ENCODE data around the gene CRYBA1. TPM values are rescaled to one million over a fixed set of nuclear protein-coding genes. Genes with fewer than 3 reads are reported as not detected.

CRYBA1 gene
- total RNA-seq, 1 donor from 2014 or later, result 0.84 TPM

- no peak overlapping the region for H3K4me3 ChIP-seq
- H3K36me3 Mint-ChIP-seq, result no peaks in the 10 kb centered on the region
- peaks cover 19% of the 10 kb centered on the region for H3K4me1 ChIP-seq
- H4K20me1 ChIP-seq (ENCODE audit: low read depth), result no peaks in the 10 kb centered on the region
- no peaks in the 10 kb centered on the region for H3K27me3 ChIP-seq
- H3K36me3 ChIP-seq, result no peaks in the 10 kb centered on the region
- TF ChIP-seq CTCF (IDR thresholded peaks at IDR 0.05) (no peak), EZH2 (IDR thresholded peaks at IDR 0.05) (no peak), EZH2phosphoT487 (IDR thresholded peaks at IDR 0.05) (no peak)
- H3F3A ChIP-seq (ENCODE audit: low read depth), result peaks cover 30% of the 10 kb centered on the region
- H3K4me2 ChIP-seq, result no peak overlapping the region
- no peak overlapping the region for H2AFZ ChIP-seq (replicated peaks)
- H3K9me3 Mint-ChIP-seq, result no peaks in the 10 kb centered on the region
- H3K4me1 Mint-ChIP-seq, result peaks cover 36% of the 10 kb centered on the region
- peak overlapping the region; percentile 72 for H3K27ac Mint-ChIP-seq
- peak overlapping the region; percentile 18 for H3K4me3 Mint-ChIP-seq
- no peaks in the 10 kb centered on the region for H3K79me2 ChIP-seq (ENCODE audit: low read depth)
- DNase-seq (ENCODE audit: low spot score), result no peak
- no peak overlapping the region for H3K27ac ChIP-seq
- H3K9ac ChIP-seq, result no peak overlapping the region
- peaks cover 4% of the 10 kb centered on the region for H3K27me3 Mint-ChIP-seq (ENCODE audit: insufficient read depth, low read depth)
- no peaks in the 10 kb centered on the region for H3K9me3 ChIP-seq (ENCODE audit: low read depth)
Observed at GRCh38 chr17:29238133-29238850, 8.4 kb upstream of the CRYBA1 start.

- Mint-ChIP-seq H3K27ac (peak overlapping the region; percentile 97), H3K4me3 (peak overlapping the region; percentile 46), H3K9me3 (no peaks in the 10 kb centered on the region), H3K27me3 (ENCODE audit: insufficient read depth, low read depth) (peaks cover 8% of the 10 kb centered on the region), H3K4me1 (peaks cover 46% of the 10 kb centered on the region), H3K36me3 (no peaks in the 10 kb centered on the region)
- H3F3A ChIP-seq (ENCODE audit: low read depth), result peaks cover 34% of the 10 kb centered on the region
- H3K27ac ChIP-seq, result peak overlapping the region; percentile 86
- TF ChIP-seq EZH2phosphoT487 (IDR thresholded peaks at IDR 0.05) (no peak), CTCF (IDR thresholded peaks at IDR 0.05) (no peak), EZH2 (IDR thresholded peaks at IDR 0.05) (no peak)
- no peaks in the 10 kb centered on the region for H4K20me1 ChIP-seq (ENCODE audit: low read depth)
- H3K27me3 ChIP-seq, result no peaks in the 10 kb centered on the region
- peak overlapping the region; percentile 42 for H3K4me2 ChIP-seq
- peak overlapping the region; percentile 12 for H2AFZ ChIP-seq (replicated peaks)
- H3K4me3 ChIP-seq, result no peak overlapping the region
- no peak overlapping the region for H3K9ac ChIP-seq
- H3K9me3 ChIP-seq (ENCODE audit: low read depth), result no peaks in the 10 kb centered on the region
- no peaks in the 10 kb centered on the region for H3K79me2 ChIP-seq (ENCODE audit: low read depth)
- peaks cover 19% of the 10 kb centered on the region for H3K4me1 ChIP-seq
- DNase-seq (ENCODE audit: low spot score), result peak; percentile 46
- no peaks in the 10 kb centered on the region for H3K36me3 ChIP-seq
Observed at GRCh38 chr17:29240477-29240876, 6.2 kb upstream of the CRYBA1 start.

GRCh38 chr17:29240968-29241963, 5.4 kb upstream of the CRYBA1 start:
- Histone ChIP-seq H3K4me3 (no peak overlapping the region), H3K27me3 (no peaks in the 10 kb centered on the region), H3F3A (ENCODE audit: low read depth) (peaks cover 41% of the 10 kb centered on the region), H3K36me3 (no peaks in the 10 kb centered on the region), H3K79me2 (ENCODE audit: low read depth) (no peaks in the 10 kb centered on the region), H4K20me1 (ENCODE audit: low read depth) (no peaks in the 10 kb centered on the region), H3K9me3 (ENCODE audit: low read depth) (no peaks in the 10 kb centered on the region), H3K9ac (no peak overlapping the region), H3K27ac (peak overlapping the region; percentile 86), H3K4me1 (peaks cover 27% of the 10 kb centered on the region), H2AFZ (replicated peaks) (no peak overlapping the region), H3K4me2 (peak overlapping the region; percentile 42)
- DNase-seq (ENCODE audit: low spot score), result peak; percentile 81
- TF ChIP-seq CTCF (IDR thresholded peaks at IDR 0.05) (peak; percentile 39), EZH2phosphoT487 (IDR thresholded peaks at IDR 0.05) (no peak)
- Mint-ChIP-seq H3K36me3 (no peaks in the 10 kb centered on the region), H3K9me3 (no peaks in the 10 kb centered on the region), H3K4me3 (peak overlapping the region; percentile 65), H3K27ac (peak overlapping the region; percentile 97), H3K27me3 (ENCODE audit: insufficient read depth, low read depth) (peaks cover 8% of the 10 kb centered on the region), H3K4me1 (peaks cover 51% of the 10 kb centered on the region)

Measured in neural progenitor cell (in vitro differentiated cells).